Thyroid gland (tissue), 4 donors: ENCODE results near the gene PTPN9. TPM values are rescaled to one million over a fixed set of nuclear protein-coding genes. Genes with fewer than 3 reads are reported as not detected.
"Not testable (repeated sequence)": the region's sequence is repeated elsewhere in the genome, so short reads cannot be mapped to it uniquely, and the experiment has no call there.

ENCODE experiments used
- DNase-seq, 2 donors: peaks; one replicate each; pipeline ENCODE4 v3.0.0-alpha.2; 2019
- H3K27ac ChIP-seq, 3 donors: fragments of 200-600 bp; sonication (generic); 1 replicate in 2 of 3; 2 replicates in 1 of 3; pipeline ENCODE4 v1.5.1; 2016 to 2019; ENCODE audit warnings: mild to moderate bottlenecking in 1 of 3, moderate library complexity in 1 of 3
- H3K27me3 ChIP-seq: fragments of 200-600 bp; sonication (generic); one replicate; pipeline ENCODE4 v1.5.1; 2019
- H3K36me3 ChIP-seq, 2 donors: fragments of 200-600 bp; sonication (generic); one replicate each; pipeline ENCODE4 v1.5.1; 2016 to 2019
- H3K4me1 ChIP-seq, 2 donors: fragments of 200-600 bp; sonication (generic); one replicate each; pipeline ENCODE4 v1.5.1; 2017 to 2019
- H3K4me3 ChIP-seq, 3 donors: fragments of 200-600 bp; sonication (generic); replicated peaks in 1 of 3; 1 replicate in 2 of 3; 2 replicates in 1 of 3; pipeline ENCODE4 v1.5.1; 2016; ENCODE audit warnings: mild to moderate bottlenecking in 1 of 3
- H3K9me3 ChIP-seq: fragments of 200-600 bp; sonication (generic); one replicate; pipeline ENCODE4 v1.5.1; 2017
- CTCF ChIP-seq, 6 experiments: fragments of 200-600 bp in 3 of 6; fragments of 450-650 bp in 3 of 6; sonication (generic) in 3 of 6; IDR thresholded peaks; one replicate each; pipeline ENCODE4 v1.5.1; 2016 to 2019; ENCODE audit warnings: antibody characterized with exemption in 6 of 6, mild to moderate bottlenecking in 2 of 6, inconsistent platforms in 1 of 6, moderate library complexity in 1 of 6
- POLR2A ChIP-seq, 2 donors: fragments of 450-650 bp; IDR thresholded peaks; one replicate each; pipeline ENCODE4 v1.6.1; 2017; ENCODE audit warnings: antibody characterized with exemption in 2 of 2, mild to moderate bottlenecking in 2 of 2, moderate library complexity in 1 of 2
- WGBS, 2 donors: methylation state at CpG; one replicate each; pipeline ENCODE4 v1.1.5; 2017; 5-methylcytosine and 5-hydroxymethylcytosine counted together
- intact Hi-C: fragments of 100-400 bp; cut with DNase I; formaldehyde crosslinking; loops from one replicate; pipeline ENCODE4 v1.15.1; 2023
- total RNA-seq, 4 donors: library from RNA; depleted of rRNA; stranded (reverse); fragments of >200 nt; gene quantifications; one replicate each; pipeline ENCODE4 v1.2.3, GENCODE V29; 2016

Gene PTPN9
- total RNA-seq, 4 donors from 2014 or later = 66.4 to 83.5 (median 73.6) TPM

DNA sequence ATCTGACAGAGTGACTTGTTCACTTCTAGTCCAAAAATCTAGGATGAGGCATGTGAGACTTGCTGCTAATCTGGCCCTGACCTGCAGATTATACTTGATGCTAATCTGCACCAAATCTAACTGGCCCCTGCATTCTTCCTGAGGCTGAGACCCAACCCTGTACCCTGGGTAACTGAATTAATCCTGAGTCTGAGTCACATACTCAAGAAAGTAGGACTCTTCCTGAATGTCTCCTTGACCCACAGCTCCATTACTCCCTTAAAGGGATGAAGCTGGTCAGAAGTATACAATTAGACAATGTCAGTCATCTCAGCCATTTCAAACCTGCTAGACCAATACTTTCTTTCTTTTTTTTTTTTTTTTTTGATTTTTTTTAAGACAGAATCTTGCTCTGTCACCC, 25.5 kb downstream of the PTPN9 start:
- intact Hi-C loops = no loop called here

DNA sequence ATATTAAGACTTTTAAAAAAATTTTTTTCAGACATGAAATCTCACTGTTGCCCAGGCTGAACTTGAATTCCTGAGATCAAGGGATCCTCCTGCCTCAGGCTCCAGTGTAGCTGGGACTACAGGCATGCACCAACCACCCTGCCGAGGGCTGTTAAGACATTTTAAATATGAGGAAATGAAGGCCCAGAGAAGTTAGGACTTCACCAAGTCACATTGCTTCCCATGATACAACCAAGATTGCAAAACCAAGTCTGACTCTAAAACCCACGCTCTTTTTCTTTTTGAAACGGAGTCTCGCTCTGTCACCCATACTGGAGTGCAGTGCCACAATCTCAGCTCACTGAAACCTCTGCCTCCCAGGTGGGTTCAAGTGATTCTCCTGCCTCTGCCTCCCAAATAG, 28.0 kb downstream of the PTPN9 start:
- Histone ChIP-seq H3K27me3 (no peaks in the 10 kb centered on the region), H3K9me3 (no peaks in the 10 kb centered on the region), H3K36me3 (no peaks in the 10 kb centered on the region), H3K4me1 (peaks cover 4% of the 10 kb centered on the region in 2 donors), H3K27ac (no peak overlapping the region), H3K4me3 (no peak overlapping the region)
- intact Hi-C loops = no loop called here
- TF ChIP-seq POLR2A (IDR thresholded peaks at IDR 0.05) (no peak), CTCF (IDR thresholded peaks at IDR 0.05) (no peak)
- WGBS, 2 donors = 90 to 93% methylated on average over 4 of the region's 4 CpGs
- no peak for DNase-seq

More for the DNA sequence above, 25.5 kb downstream of the PTPN9 start:
- Histone ChIP-seq H3K4me1 (no peaks in the 10 kb centered on the region), H3K36me3 (no peaks in the 10 kb centered on the region), H3K27ac (no peak overlapping the region), H3K27me3 (no peaks in the 10 kb centered on the region), H3K9me3 (no peaks in the 10 kb centered on the region), H3K4me3 (no peak overlapping the region)
- no peak for DNase-seq
- no peak for TF ChIP-seq CTCF (IDR thresholded peaks at IDR 0.05)
- no peak for TF ChIP-seq POLR2A (IDR thresholded peaks at IDR 0.05)

GRCh38 chr15:75545064-75545463, 34.1 kb downstream of the PTPN9 start:
- TF ChIP-seq CTCF (IDR thresholded peaks at IDR 0.05) = no peak
- TF ChIP-seq POLR2A (IDR thresholded peaks at IDR 0.05) = no peak
- no peaks in the 10 kb centered on the region for H3K27me3 ChIP-seq
- intact Hi-C loops = no loop called here
- H3K9me3 ChIP-seq = no peaks in the 10 kb centered on the region
- H3K36me3 ChIP-seq = no peaks in the 10 kb centered on the region
- H3K4me1 ChIP-seq = peaks cover 32 to 42% of the 10 kb centered on the region in 2 donors
- no peak overlapping the region for H3K4me3 ChIP-seq
- WGBS, 2 donors = 71 to 81% methylated on average over 1 of the region's 1 CpG
- DNase-seq = no peak
- H3K27ac ChIP-seq = peak overlapping the region in 2 of 3 donors; percentile 5 to 56

- Histone ChIP-seq H3K27ac (peak overlapping the region in 1 of 3 donors; percentile 56), H3K9me3 (no peaks in the 10 kb centered on the region), H3K27me3 (no peaks in the 10 kb centered on the region), H3K36me3 (no peaks in the 10 kb centered on the region), H3K4me3 (no peak overlapping the region), H3K4me1 (peaks cover 32 to 42% of the 10 kb centered on the region in 2 donors)
- 61 to 79% methylated on average over 2 of the region's 2 CpGs for WGBS, 2 donors
- TF ChIP-seq CTCF (IDR thresholded peaks at IDR 0.05) = no peak
- TF ChIP-seq POLR2A (IDR thresholded peaks at IDR 0.05) = no peak
- DNase-seq = peak; percentile 63 to 77
- intact Hi-C loops = no loop called here
Measured at GRCh38 chr15:75544359-75544758, 34.8 kb downstream of the PTPN9 start.

DNA sequence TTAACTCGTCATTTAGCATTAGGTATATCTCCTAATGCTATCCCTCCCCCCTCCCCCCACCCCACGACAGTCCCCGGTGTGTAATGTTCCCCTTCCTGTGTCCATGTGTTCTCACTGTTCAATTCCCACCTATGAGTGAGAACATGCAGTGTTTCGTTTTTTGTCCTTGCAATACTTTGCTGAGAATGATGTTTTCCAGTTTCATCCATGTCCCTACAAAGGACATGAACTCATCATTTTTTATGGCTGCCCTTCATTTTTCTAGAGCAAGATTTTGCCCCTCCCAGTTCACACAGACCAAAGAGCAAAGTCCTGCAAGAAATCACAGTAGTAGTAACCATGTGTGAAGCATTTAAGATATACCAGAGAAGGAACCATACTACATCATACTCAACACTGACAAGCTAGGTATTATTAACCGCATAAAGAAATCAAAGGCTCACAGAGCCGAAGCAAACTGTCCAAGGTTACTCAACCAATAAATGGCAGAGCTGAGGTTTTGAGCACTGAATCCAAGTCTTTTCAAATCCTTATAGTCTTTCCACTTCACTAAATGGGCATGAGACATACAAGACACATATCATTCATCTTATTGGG, 36.1 kb downstream of the PTPN9 start:
- H3K4me3 ChIP-seq, DNase-seq, H3K27me3 ChIP-seq, H3K36me3 ChIP-seq, H3K9me3 ChIP-seq, intact Hi-C loops: not testable (repeated sequence)
- peaks cover 32 to 42% of the 10 kb centered on the region in 2 donors for H3K4me1 ChIP-seq
- H3K27ac ChIP-seq = peak overlapping the region; percentile 34 to 49 (median 43)
- 58 to 80% methylated on average over 6 of the region's 6 CpGs for WGBS, 2 donors
